Activated gamma-delta T cell (primary cell): ENCODE results near the gene LDLRAD4.

Source experiments
- DNase-seq: peaks from one replicate; lab custom pipeline; 2025; lab: John Stamatoyannopoulos, UW

LDLRAD4 gene

DNA sequence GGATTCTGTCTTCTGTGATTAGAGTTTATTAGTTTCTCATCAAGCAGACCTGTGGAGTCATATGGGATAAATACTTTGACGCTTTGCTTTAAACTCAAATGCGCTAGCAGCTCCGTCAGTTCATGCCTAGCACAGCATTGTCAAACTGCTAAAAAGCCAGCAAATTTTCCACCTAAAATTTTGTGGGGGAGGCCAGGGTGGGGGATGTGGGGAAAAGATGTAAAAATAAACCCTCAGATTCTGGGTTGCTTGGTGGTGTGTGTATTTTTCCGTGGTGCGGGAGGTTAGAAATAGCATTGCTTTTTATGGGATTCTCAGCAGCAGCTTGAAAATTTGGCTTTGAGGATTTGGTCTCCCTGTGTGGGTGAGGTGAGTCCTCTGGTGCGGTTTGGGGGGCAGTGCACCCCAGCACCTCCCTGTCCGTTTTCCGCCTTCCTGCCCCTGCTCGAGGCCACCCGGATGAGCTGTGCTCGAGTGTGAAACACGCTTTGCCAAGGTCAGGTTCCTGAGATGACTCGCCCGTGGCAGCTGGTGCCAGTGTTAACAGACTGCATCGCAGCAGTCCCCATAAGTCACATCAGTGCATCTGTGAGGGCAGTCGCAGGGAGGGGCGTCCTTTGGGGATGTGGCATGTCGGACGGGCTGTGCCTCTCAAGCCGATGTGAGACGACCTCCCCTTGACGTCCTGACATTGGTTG, 65.9 kb downstream of the LDLRAD4 start:
- DNase-seq = no peak

DNA sequence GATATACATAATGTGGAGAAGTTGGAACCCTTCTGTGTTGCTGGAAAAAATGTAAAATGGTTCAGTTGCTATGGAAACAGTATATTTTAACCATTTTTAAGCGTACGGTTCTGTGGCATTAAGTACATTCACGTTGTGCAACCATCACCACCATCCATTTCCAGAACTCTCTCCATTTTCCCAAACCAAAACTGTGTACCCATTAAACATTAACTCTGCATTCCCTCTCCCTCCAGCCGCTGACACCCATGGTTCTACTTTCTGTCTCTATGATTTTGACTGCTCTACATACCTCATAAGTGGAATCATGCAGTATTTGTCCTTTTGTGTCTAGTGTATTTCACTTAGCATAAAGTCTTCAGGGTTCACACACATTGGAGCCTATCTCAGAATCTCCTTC, 67.3 kb downstream of the LDLRAD4 start:
- DNase-seq = no peak

DNA sequence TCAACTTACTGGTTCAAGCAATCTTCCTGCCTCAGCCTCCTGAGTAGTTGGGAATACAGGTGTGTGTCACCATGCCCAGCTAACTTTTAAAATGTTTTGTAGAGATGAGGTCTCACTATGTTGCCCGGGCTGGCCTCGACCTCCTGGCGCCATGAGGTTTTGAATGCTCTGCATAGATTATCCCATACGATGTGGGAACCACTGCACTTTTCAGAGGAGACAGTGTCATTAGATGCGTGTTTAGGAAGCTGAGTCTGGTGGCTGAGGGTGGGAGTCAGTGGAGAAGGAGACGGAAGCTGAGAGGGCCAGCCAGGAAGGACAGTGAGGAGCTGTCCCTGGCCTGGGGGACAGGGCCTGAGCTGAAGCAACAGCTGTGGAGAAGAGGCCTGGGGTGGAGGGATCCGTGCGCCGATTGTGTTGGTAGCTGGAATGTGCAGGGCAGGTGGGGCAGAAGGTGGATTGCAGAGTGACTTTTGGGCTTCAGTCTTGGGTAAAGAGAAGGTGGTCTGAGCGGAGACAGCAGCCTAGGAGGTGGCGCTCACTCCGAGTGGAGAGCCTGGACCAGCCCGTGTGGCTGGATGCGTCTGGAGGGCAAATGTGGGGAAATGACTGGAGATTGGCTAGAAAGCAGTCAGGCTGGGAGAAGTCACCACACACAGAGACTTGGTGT, 68.0 kb downstream of the LDLRAD4 start:
- DNase-seq = no peak

DNA sequence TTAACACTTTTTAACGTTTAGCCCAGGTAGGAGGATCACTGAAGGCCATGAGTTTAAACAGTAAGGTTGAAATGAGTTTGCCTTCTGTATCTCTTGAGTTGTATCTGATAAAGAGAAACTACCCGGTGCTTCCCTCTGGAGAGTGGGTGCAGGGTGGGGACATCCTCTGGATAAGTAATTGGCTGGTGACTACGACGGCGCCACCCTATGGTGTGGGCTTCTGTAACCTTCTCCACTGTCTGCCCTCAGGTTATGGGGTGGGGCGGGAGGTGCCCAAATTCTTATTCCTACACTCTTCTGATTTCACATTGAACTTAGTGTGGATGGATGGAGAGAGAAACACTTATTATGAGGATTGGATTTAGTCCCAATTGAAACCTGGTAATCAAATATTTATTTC, 68.8 kb downstream of the LDLRAD4 start:
- DNase-seq = no peak

DNA sequence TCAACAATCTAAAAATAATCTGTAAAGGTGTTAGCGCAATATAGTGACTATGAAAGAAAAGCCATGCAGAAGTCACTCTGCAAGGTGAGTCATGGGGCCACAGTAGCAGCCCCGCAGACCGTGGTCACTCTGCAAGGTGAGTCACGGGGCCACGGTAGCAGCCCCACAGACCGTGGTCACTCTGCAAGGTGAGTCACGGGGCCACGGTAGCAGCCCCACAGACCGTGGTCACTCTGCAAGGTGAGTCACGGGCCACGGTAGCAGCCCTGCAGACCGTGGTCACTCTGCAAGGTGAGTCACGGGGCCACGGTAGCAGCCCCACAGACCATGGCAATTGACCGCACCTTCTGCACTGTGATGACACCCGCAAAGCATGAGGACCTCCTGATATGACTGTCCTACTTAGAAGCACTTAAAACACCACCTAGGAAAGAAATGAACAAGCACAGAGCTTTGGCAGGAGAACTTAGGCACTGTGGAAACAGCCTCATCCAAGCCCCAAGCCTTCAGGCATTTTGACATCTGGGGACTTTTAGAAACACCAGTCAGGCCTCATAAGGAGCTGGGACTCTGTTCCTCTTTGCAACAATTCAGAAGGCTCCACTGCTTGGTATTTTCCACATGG, 70.1 kb downstream of the LDLRAD4 start:
- DNase-seq = no peak

DNA sequence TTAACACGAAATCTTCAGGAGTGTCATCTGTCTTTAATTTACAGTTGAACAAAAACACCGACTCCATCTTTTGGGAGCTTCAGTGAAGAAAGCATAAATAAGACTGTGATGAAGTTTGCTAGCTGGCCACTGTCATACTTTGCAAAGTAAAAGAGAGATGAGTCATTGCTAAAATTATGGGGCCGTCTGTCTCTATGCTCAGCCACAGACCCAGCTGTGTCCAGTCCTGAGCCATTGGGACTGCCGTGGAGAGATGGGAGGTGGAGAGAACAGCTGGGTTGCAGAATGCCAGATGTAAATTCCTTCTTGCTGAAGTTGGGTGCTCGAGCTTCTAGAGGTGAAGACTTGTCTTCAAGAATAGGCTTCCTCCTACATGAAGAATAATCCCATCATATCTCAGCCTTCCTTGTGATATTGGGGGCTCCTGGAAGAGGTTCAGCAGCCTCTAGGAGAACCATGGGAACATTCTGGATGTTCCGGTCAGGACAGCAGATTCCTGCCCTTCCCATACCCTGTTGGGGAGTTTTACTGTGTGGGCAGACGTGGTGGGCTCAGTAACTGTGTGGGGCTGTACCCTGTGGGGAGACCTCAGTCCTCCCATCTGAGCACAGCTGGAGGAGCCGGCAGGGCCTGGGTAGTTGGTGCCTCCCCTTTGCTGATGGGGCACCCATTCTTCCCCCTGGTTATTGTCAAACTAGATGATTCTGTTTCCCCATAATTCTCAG, 71.1 kb downstream of the LDLRAD4 start:
- DNase-seq = no peak

DNA sequence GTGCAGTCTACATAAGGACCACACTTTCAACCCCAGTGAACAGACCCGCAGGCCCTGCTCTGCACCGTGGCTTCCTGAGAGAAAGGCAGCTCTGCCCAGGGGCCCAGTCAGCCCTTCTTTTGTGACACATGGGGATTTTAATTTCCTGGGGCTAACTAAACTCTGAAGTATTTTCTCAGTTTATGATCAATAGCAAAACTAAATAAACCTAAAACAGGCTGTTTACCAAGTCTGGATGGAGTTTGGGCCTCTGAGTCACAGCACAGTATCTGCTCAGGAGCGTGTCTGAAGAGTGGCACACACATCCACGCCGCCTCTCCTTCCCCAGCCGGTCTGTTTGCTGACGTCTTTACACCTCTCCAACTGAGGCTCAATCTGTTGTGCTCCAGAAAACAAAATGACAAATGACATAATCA, 72.3 kb downstream of the LDLRAD4 start:
- DNase-seq = no peak

DNA sequence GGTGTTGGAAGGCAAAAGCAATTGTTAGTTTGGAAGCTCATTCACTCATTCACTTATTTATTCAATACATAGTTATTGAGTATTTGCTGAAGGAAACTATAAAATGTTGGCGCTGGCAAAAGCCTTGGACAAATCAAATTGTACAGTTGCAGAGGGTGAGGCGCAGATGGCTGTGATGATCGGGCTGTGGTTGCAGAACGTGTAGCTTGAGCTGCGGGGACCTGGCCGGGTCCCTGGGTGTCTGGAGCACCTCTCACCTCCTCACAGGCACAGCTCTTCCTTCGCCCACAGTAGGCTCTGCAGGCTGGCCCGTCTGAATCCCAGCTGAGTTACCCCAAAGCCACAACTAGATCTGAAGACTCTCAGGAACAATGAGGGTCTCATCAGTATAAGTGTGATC, 72.7 kb downstream of the LDLRAD4 start:
- DNase-seq = no peak

DNA sequence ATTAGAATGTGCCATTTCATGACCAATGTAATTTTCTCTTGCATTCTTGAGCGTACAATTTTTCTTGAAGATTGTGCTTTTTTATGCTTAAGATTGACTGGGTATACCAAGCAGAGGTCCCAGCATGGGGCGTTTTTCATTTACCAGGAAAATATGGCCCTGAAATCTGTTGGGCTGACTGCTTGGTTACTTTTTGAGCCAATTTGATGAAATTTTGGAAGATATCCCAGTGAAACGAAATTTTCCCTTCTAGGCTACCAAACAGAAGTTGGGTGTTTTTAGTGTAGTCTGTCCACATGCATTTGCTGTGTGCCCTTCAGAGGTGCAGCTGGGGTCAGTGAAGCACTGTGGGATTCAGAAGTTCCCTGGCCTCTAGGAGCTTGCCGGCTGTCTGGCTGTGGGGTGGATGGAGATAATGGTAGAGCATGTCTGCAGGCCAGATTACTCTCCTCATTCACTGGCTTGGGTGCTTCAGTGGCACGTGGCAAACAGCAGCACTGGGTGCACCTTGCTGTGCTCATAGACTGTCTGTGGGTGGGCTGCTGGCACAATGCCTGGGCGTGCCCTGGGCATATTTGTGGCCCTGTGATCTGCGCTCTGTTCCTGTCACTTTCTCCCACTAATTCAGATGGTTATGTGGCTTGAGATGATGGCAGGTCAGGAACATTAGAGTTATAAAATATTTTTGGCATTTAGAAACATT, 73.3 kb downstream of the LDLRAD4 start:
- no peak for DNase-seq

DNA sequence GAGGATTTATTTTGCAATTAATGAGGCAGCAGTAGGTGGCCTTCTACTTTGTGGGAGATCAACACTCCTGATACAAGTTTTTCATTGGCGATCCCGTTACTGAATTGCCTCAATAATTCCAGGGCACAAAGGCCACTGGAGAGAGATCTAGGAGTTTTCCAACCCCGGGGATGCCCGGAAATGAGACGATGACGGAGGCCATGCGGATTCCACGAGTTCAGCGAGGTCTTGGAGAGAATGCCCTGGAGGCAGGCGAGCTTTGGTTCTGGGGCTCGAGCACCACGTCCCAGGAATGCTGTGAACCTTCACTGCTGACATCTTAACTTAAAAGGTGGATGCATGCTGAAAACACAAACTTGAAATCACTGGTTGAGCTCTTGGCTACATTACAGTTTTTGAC, 74.2 kb downstream of the LDLRAD4 start:
- DNase-seq = no peak

DNA sequence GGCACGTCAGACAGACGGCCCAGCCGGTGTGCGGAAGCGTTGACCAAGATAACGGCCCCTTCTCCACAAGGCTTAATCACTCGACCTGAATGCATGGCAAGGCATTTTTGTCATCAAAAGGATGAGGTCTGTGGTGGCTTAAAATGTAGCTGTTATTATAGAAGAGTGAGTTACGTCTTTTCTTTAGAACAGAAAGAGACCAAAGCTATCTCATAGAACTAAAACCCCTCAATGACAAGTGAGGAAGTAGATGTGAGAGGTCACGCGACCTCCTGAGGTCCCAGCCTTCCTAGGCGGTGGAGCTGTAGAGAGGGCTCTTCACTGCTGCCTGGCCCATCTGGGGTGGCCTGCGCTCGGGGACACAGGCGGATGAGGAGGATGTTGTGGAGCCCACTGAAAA, 75.7 kb downstream of the LDLRAD4 start:
- no peak for DNase-seq

DNA sequence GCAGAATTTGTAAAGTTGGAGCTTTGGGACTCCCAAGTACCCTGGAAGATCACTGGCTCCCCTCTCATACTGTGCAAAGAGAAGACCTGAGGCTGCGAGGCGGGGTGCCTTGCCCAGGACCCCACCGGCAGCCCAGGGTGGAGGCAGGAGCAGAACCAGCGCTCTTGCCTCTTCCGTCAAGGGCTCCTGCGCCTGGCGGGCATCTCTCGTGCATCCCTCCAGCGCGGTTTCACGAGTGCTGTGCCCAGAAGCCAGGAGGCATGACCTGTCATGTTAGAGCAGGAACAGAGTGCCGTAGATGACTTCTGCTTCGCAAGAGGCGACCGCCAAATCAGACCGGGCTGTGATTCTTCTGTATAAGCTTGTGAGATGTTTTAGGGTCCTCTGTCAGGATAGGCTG, 77.3 kb downstream of the LDLRAD4 start:
- DNase-seq = no peak

DNA sequence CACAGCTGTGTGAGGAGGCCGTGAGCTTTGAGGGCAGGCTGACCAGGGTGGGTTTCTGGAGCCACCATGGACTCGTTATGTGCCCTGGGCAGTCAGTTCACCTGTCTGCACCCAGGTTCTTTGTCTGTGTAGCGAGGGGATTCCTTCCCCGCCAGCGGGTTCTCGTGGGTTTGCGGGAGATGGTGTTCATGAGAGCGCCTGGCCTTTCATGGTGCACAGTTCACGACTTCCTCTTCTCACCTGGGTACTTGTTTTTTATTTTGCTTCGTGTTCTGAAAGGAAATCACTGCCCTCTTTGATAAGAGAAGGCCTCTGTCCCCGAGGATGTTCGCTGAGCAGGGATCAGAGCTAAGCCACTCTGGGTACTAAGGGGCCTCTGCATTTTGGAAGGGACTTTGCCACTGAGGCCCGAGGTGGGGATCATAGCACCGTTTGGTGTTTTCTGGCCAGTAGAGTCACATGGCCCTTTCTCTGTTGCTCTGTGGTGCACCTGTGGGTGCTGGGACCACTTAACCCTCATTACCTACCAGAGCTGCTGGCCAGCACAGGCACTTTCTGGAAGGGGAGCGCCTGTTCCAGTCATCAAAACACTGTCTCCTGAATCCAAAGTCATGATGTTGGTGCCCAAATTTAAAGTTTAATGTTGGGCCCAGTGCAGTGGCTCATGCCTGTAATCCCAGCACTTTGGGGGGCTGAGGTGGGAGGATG, 78.5 kb downstream of the LDLRAD4 start:
- DNase-seq = no peak

DNA sequence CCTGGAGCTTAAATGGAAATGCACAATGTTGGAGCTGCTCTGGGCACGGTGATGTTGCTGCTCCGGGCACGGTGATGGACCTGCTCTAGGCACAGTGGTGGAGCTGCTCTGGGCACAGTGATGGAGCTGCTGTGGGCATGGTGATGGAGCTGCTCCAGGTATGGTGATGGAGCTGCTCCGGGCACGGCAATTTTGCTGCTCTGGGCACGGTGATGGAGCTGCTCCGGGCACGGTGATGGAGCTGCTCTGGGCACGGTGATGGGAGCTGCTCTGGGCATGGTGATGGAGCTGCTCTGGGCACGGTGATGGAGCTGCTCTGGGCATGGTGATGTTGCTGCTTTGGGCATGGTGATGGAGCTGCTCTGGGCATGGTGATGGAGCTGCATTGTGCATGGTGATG, 79.7 kb downstream of the LDLRAD4 start:
- no peak for DNase-seq

DNA sequence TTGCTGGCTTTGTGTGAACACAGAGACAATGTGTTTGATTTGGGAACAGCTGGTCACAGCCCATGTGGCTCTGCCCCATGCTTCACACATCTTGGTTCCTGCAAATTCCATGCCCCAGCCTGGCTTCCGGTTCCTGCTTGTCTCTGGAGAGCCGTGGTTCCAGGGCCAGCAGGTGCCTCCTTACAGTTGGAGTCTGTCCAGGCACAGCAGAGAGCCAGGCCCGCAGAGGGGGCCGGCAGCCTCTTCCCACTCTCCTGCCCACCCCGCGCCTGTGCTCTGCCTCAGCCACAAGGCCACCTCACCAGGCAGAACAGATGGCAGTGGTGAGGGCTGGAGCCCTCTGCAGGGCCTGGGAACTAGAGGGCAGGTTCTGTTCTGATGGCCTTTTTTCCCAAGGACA, 81.5 kb downstream of the LDLRAD4 start:
- DNase-seq = no peak

DNA sequence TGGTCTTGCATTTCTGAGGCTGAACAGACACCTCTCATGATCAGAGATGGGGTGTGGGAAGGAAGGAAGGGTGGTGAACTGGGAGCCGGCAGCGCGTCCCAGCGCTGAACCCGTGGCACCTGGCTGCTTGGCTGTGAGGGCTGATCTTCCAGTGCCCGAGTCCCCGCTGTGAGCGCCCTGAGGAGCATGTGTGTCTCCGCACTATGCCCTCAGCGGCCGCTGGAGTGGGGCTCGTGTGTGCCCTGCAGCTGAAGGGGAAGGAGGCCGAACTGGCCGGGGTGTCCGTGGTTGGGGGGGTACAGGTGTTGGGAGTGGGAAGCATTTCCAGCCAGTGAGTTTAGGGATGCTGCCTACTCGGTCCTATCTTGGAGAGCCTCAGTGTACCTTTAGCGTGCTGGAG, 82.2 kb downstream of the LDLRAD4 start:
- DNase-seq = no peak

DNA sequence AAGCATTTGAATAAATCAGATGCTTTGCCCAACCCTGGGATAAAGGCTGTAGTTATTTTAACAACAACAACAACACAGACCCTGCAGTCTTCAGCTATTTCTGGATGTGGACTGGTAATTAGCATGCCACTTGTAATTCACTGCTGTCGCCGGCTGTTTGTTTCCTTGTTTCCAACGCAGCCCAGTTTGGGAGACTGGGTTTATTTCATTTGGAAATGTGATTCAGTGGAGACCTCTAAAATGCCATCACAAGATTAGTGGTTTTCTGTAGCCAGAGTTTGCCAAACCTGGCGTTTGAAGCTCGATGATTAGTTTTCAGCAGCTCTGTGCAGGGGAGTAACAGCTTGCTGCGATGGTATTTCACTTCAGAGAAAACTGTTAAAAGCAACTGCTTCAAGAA, 83.5 kb downstream of the LDLRAD4 start:
- no peak for DNase-seq

DNA sequence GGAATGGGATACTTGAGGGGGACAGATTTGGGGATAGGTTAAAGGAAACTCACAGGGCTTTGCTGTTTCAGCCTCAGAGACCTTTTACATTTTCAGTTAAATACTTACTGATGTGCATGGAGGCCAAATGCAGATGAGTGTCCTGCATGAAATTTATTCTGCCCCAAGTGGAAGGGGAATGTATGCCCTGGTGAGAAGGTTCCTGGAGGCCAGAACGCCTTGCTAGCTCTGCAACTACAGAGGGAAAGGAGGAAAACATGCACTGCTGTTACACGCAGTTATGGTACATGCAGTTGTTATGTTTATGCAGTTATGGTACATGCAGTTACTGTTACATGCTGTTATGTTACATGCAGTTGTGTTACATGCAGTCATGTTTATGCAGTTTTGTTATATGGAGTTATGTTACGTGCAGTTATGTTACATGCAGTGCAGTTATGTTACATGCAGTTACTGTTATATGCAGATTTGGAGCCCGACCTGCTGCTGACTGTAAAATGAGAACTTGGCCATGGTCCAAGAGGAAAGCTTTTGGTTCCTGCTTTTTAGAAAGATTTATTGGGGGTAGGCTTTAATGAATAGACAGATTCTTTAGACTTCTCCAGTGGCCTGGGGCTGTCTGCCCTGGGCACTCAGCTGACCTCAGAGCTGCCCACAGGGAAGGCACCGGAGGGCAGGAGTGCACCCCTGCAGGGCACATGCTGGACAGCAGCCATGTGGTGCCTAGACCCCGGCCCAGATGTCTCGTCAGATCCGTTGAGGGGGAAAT, 84.1 kb downstream of the LDLRAD4 start:
- DNase-seq = no peak

DNA sequence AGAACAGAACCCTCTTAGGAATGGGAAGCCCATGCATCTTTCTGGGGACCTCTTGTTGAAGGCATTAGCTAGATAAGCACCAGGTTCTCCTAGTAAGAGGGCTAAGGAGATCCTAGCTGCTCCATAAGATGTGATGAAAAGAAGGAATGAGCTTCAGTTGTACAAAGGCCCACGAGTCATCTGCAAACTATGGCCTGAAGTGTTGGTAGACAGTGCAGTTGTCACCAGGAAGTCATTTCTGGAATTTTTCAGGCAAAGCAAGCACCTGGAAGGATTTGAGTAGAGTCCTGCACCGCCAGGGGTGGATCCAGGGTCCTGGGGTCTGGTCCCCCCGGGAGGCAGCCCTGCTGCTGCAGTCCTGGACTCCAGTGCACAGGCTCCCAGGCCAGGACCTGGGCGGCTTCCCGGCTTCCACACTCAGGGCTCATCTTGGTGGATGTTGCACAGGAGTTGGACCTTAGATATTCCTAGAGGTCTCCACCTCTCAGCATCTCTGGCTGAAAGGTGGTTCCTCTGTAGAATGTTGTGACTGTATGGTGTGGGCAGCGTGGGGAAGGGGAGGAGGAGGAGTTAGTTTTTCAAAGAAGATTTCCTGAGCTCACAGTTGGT, 85.3 kb downstream of the LDLRAD4 start:
- no peak for DNase-seq

DNA sequence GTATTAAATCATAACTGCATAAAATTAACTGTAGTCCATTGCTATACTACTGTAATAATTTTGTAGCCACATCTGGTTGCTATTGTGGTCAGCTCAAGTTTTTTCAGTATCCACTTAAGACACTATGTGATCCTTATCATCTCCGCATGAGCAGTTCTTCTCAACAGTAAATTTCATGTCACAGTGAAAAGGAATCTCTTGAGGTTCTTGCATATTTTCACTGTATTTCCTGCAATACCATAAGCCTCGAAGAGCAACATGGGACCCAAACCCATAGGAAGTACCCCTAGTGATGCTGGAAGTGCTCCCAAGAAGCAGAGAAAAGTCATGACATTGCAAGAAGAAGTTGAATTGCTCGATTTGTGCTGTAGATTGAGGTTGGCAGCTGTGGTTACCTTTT, 86.7 kb downstream of the LDLRAD4 start:
- DNase-seq = no peak
